Gastrocnemius medialis (tissue), 4 donors: Measurements from ENCODE around the gene SF1. TPM values are rescaled to one million over a fixed set of nuclear protein-coding genes. Genes with fewer than 3 reads are reported as not detected.

Experiments
- ATAC-seq, 2 donors: fragments of 150-250 bp; one replicate each; pipeline ENCODE4 v1.9.1; 2016
- DNase-seq, 2 donors: peaks; one replicate each; pipeline ENCODE4 v3.0.0-alpha.2; 2019
- H3K27ac ChIP-seq, 4 donors: fragments of 200-600 bp; sonication (generic); 1 replicate in 1 of 4; 2 replicates in 3 of 4; pipeline ENCODE4 v1.5.1; 2016 to 2018; ENCODE audit warnings: mild to moderate bottlenecking in 2 of 4, moderate library complexity in 1 of 4
- H3K27me3 ChIP-seq, 3 donors: fragments of 200-600 bp; sonication (generic) in 2 of 3; 1 replicate in 1 of 3; 2 replicates in 2 of 3; pipeline versions ENCODE4 v1.5.1 to v1.6.0; 2016 to 2019; ENCODE audit warnings: mild to moderate bottlenecking in 1 of 3, moderate library complexity in 1 of 3
- H3K36me3 ChIP-seq, 2 donors: fragments of 200-600 bp; sonication (generic) in 1 of 2; one replicate each; pipeline ENCODE4 v1.5.1; 2017 to 2018
- H3K4me1 ChIP-seq, 2 donors: fragments of 200-600 bp; sonication (generic) in 1 of 2; one replicate each; pipeline ENCODE4 v1.5.1; 2016 to 2017; ENCODE audit warnings: mild to moderate bottlenecking in 2 of 2
- H3K4me3 ChIP-seq, 4 donors: fragments of 200-600 bp; sonication (generic) in 3 of 4; 1 replicate in 1 of 4; 2 replicates in 3 of 4; pipeline ENCODE4 v1.5.1; 2016 to 2019; ENCODE audit warnings: mild to moderate bottlenecking in 2 of 4
- H3K9me3 ChIP-seq, 3 donors: fragments of 200-600 bp; sonication (generic) in 2 of 3; 1 replicate in 1 of 3; 2 replicates in 2 of 3; pipeline ENCODE4 v1.5.1; 2016 to 2019
- CTCF ChIP-seq, 5 experiments: fragments of 450-650 bp in 3 of 5; fragments of 200-600 bp in 2 of 5; sonication (generic) in 2 of 5; IDR thresholded peaks in 4 of 5; conservative IDR thresholded peaks in 1 of 5; 1 replicate in 4 of 5; 2 replicates in 1 of 5; pipeline ENCODE4 v1.5.1; 2016 to 2019; ENCODE audit warnings: antibody characterized with exemption in 5 of 5, mild to moderate bottlenecking in 3 of 5, moderate library complexity in 3 of 5
- POLR2A ChIP-seq, 2 donors: fragments of 450-650 bp; IDR thresholded peaks; one replicate each; pipeline ENCODE4 v1.6.1; 2017; ENCODE audit warnings: antibody characterized with exemption in 2 of 2, mild to moderate bottlenecking in 2 of 2, moderate library complexity in 2 of 2
- in situ Hi-C, 4 donors: fragments of 200-750 bp; cut with MboI; loops; one replicate each; pipeline versions ENCODE4 v1.15.0 to v1.8.0; 2017; ENCODE audit warnings: low sequenced_read_pairs in 4 of 4
- intact Hi-C: fragments of 100-400 bp; cut with DNase I; formaldehyde crosslinking; loops from one replicate; pipeline ENCODE4 v1.15.1; 2023; ENCODE audit warnings: low total_unique reads
- total RNA-seq, 4 donors: library from RNA; depleted of rRNA; stranded (reverse); fragments of >200 nt; gene quantifications; one replicate each; pipeline versions ENCODE4 v1.1.0 to v1.2.3, GENCODE V29; 2016

SF1 gene
- total RNA-seq, 4 donors from 2014 or later: 171 to 249 (median 193) TPM

- H3K4me1 ChIP-seq: peaks cover 57 to 58% of the 10 kb centered on the region in 2 donors
These were observed 12.3 kb downstream of the SF1 start for GRCh38 chr11:64765851-64766665.

GRCh38 chr11:64765291-64765850 is 13.0 kb downstream of the SF1 start:
- in situ Hi-C loops: no loop called here
- intact Hi-C loops: no loop called here

More at GRCh38 chr11:64765851-64766665, 12.3 kb downstream of the SF1 start:
- Histone ChIP-seq H3K9me3 (no peaks in the 10 kb centered on the region), H3K36me3 (peaks cover 17 to 73% of the 10 kb centered on the region in 2 donors), H3K27me3 (no peaks in the 10 kb centered on the region), H3K27ac (peak overlapping the region; percentile 55 to 99 (median 94)), H3K4me3 (no peak overlapping the region)
- in situ Hi-C loops (no loop called here), intact Hi-C loops (no loop called here)
- DNase-seq (peak in 1 of 2 donors; percentile 18), ATAC-seq (no peak)
- no peak for TF ChIP-seq CTCF (IDR thresholded peaks at IDR 0.05 in 4 of 5, conservative IDR thresholded peaks at IDR 0.05 in 1 of 5)
- no peak for TF ChIP-seq POLR2A (IDR thresholded peaks at IDR 0.05)

GRCh38 chr11:64764753-64765152 is 13.6 kb downstream of the SF1 start:
- Histone ChIP-seq H3K4me3 (no peak overlapping the region), H3K36me3 (peaks cover 16 to 60% of the 10 kb centered on the region in 2 donors), H3K27ac (peak overlapping the region; percentile 91 to 99 (median 94)), H3K27me3 (no peaks in the 10 kb centered on the region), H3K4me1 (peaks cover 70 to 71% of the 10 kb centered on the region in 2 donors), H3K9me3 (no peaks in the 10 kb centered on the region)
- intact Hi-C loops: no loop called here
- TF ChIP-seq CTCF (IDR thresholded peaks at IDR 0.05 in 4 of 5, conservative IDR thresholded peaks at IDR 0.05 in 1 of 5) (no peak), POLR2A (IDR thresholded peaks at IDR 0.05) (no peak)
- DNase-seq (peak in 1 of 2 donors; percentile 14), ATAC-seq (no peak)
- in situ Hi-C loops: no loop called here

More at GRCh38 chr11:64765291-64765850, 13.0 kb downstream of the SF1 start:
- H3K4me3 ChIP-seq: no peak overlapping the region
- DNase-seq (peak in 1 of 2 donors; percentile 57), ATAC-seq (no peak)
- H3K27ac ChIP-seq: peak overlapping the region; percentile 91 to 99 (median 94)
- TF ChIP-seq POLR2A (IDR thresholded peaks at IDR 0.05) (no peak), CTCF (IDR thresholded peaks at IDR 0.05 in 4 of 5, conservative IDR thresholded peaks at IDR 0.05 in 1 of 5) (peak in 3 of 5 experiments; percentile 19 to 37 (median 31))
- H3K4me1 ChIP-seq: peaks cover 64 to 65% of the 10 kb centered on the region in 2 donors
- no peaks in the 10 kb centered on the region for H3K27me3 ChIP-seq
- peaks cover 17 to 66% of the 10 kb centered on the region in 2 donors for H3K36me3 ChIP-seq
- H3K9me3 ChIP-seq: no peaks in the 10 kb centered on the region

- ATAC-seq (no peak), DNase-seq (peak in 1 of 2 donors; percentile 32)
- no peaks in the 10 kb centered on the region for H3K27me3 ChIP-seq
- no peaks in the 10 kb centered on the region for H3K9me3 ChIP-seq
- peaks cover 12 to 54% of the 10 kb centered on the region in 2 donors for H3K36me3 ChIP-seq
- H3K27ac ChIP-seq: peak overlapping the region; percentile 91 to 99 (median 94)
- TF ChIP-seq CTCF (IDR thresholded peaks at IDR 0.05 in 4 of 5, conservative IDR thresholded peaks at IDR 0.05 in 1 of 5) (no peak), POLR2A (IDR thresholded peaks at IDR 0.05) (no peak)
- intact Hi-C loops (no loop called here), in situ Hi-C loops (no loop called here)
- H3K4me3 ChIP-seq: no peak overlapping the region
- H3K4me1 ChIP-seq: peaks cover 75 to 77% of the 10 kb centered on the region in 2 donors
These were observed 14.2 kb downstream of the SF1 start for GRCh38 chr11:64764040-64764611.
